K562 (cell line): ENCODE results near the gene CLEC4C. TPM values are rescaled to one million over a fixed set of nuclear protein-coding genes. Genes with fewer than 3 reads are reported as not detected.
A peak's percentile ranks its signal among the peaks of the same experiment; 100 is the strongest.
"Not testable (repeated sequence)": the region's sequence is repeated elsewhere in the genome, so short reads cannot be mapped to it uniquely, and the experiment has no call there.

ENCODE experiments used
- ATAC-seq: fragments of 200-7000 bp; cut with Tn5 transposase; 3 replicates; pipeline ENCODE4 v1.9.1; 2020; ENCODE audit warnings: moderate library complexity
- BruUV-seq: library from RNA; stranded (reverse); fragments of 400-500 nt; replicated peaks from 2 replicates; lab custom pipeline; 2021; lab: Mats Ljungman, UMichigan
- CTCF ChIA-PET: fragments of 300-600 bp; formaldehyde crosslinking; extraction: SDS; loops from one replicate; lab custom pipeline; 2021; ENCODE audit warnings: low intra/inter-chr PET ratio; lab: Yijun Ruan, JAX
- POLR2A ChIA-PET: fragments of 300-600, 350-650 bp; sonication (Branson Sonifier 250); formaldehyde crosslinking; extraction: SDS; loops from one replicate; lab custom pipeline; 2021; ENCODE audit warnings: antibody characterized with exemption, inconsistent platforms; lab: Yijun Ruan, JAX
- DNase-seq, 4 experiments: peaks; one replicate each; pipeline versions ENCODE4 v3.0.0 to v3.0.0-alpha.2; 2011 to 2018; ENCODE audit warnings: low spot score in 3 of 4, mixed read lengths in 3 of 4; ENCODE audit errors: extremely low read depth in 1 of 4
- FAIRE-seq: peaks from 2 replicates; lab custom pipeline; 2011; peaks lifted over from hg19 to GRCh38; lab: Jason Lieb, UNC
- H2AFZ ChIP-seq: 2 replicates; pipeline ENCODE4 v1.6.0; 2011; ENCODE audit warnings: low read depth, low read length, control low read depth, inconsistent platforms
- H3K27ac ChIP-seq: fragments of 200-600 bp; 3 replicates; pipeline ENCODE4 v1.8.0; 2011; ENCODE audit warnings: low read depth, mild to moderate bottlenecking, control low read depth, inconsistent platforms, low read length, moderate library complexity, mixed read lengths; ENCODE audit errors: extremely low read depth
- H3K27me3 ChIP-seq, 2 experiments: fragments of 300-600 bp in 1 of 2; 2 replicates in 1 of 2; 3 replicates in 1 of 2; pipeline versions ENCODE4 v1.6.0 to v1.8.0; 2011; ENCODE audit warnings: inconsistent platforms in 2 of 2, low read length in 2 of 2, mild to moderate bottlenecking in 1 of 2, mixed read lengths in 1 of 2, moderate library complexity in 1 of 2; ENCODE audit not compliant: control insufficient read depth in 2 of 2, insufficient read depth in 2 of 2
- H3K36me3 ChIP-seq: fragments of 300-600 bp; 3 replicates; pipeline ENCODE4 v1.8.0; 2011; ENCODE audit warnings: mild to moderate bottlenecking, low read length, inconsistent platforms; ENCODE audit not compliant: control insufficient read depth, insufficient read depth
- H3K4me1 ChIP-seq, 2 experiments: fragments of 200-600 bp in 1 of 2; replicated peaks in 1 of 2; 2 replicates in 1 of 2; 3 replicates in 1 of 2; pipeline versions ENCODE4 v1.5.1 to v1.8.0; 2011; ENCODE audit warnings: inconsistent platforms in 2 of 2, low read length in 2 of 2, mild to moderate bottlenecking in 1 of 2, mixed read lengths in 1 of 2, moderate library complexity in 1 of 2; ENCODE audit not compliant: control insufficient read depth in 2 of 2, insufficient read depth in 2 of 2
- H3K4me2 ChIP-seq: 2 replicates; pipeline ENCODE4 v1.6.1; 2011; ENCODE audit warnings: low read length, control low read depth, inconsistent platforms, mixed read lengths; ENCODE audit not compliant: insufficient read depth
- H3K4me3 ChIP-seq: fragments of 200-600 bp; sonication (generic), shearing (Covaris generic); 2 replicates; pipeline ENCODE4 v1.5.1; 2016; ENCODE audit warnings: control low read depth, inconsistent platforms
- H3K79me2 ChIP-seq: fragments of 200-600 bp; 3 replicates; pipeline ENCODE4 v1.8.0; 2011; ENCODE audit warnings: low read length, inconsistent platforms; ENCODE audit not compliant: control insufficient read depth, insufficient read depth
- H3K9ac ChIP-seq, 2 experiments: 2 replicates each; pipeline versions ENCODE4 v1.6.0 to v1.6.1; 2011; ENCODE audit warnings: low read depth in 2 of 2, low read length in 2 of 2, control low read depth in 1 of 2, inconsistent platforms in 1 of 2, mild to moderate bottlenecking in 1 of 2, mixed read lengths in 1 of 2; ENCODE audit not compliant: insufficient read depth in 1 of 2
- H3K9me1 ChIP-seq: one replicate; pipeline ENCODE4 v1.6.0; 2011; ENCODE audit warnings: inconsistent platforms, mild to moderate bottlenecking, low read length, moderate library complexity; ENCODE audit not compliant: control insufficient read depth, insufficient read depth
- H3K9me3 ChIP-seq: replicated peaks from 2 replicates; pipeline ENCODE4 v1.5.1; 2011; ENCODE audit warnings: low read depth, low read length, inconsistent platforms; ENCODE audit not compliant: control insufficient read depth, insufficient read depth
- H4K20me1 ChIP-seq: replicated peaks from 2 replicates; pipeline ENCODE4 v1.6.1; 2011; ENCODE audit warnings: low read length, inconsistent platforms, mixed read lengths; ENCODE audit not compliant: control insufficient read depth, insufficient read depth
- CBFA2T2 ChIP-seq: fragments of 450-650 bp; conservative IDR thresholded peaks from 2 replicates; pipeline ENCODE4 v1.6.1; 2017; ENCODE audit warnings: mild to moderate bottlenecking
- CBFA2T3 ChIP-seq: fragments of 450-650 bp; IDR thresholded peaks from 2 replicates; pipeline ENCODE4 v1.6.1; 2017
- MTA2 ChIP-seq: fragments of 450-650 bp; IDR thresholded peaks from 2 replicates; pipeline ENCODE4 v1.6.1; 2016; ENCODE audit warnings: low read depth
- NCOR1 ChIP-seq: fragments of 450-650 bp; IDR thresholded peaks from 2 replicates; pipeline ENCODE4 v1.6.1; 2016; ENCODE audit warnings: mild to moderate bottlenecking, moderate library complexity
- NFIC ChIP-seq: fragments of 450-650 bp; IDR thresholded peaks from 2 replicates; pipeline ENCODE4 v1.6.1; 2017; ENCODE audit warnings: mild to moderate bottlenecking, inconsistent platforms
- SOX6 ChIP-seq: fragments of 450-650 bp; IDR thresholded peaks from 2 replicates; pipeline ENCODE4 v1.6.1; 2014; ENCODE audit warnings: mild to moderate bottlenecking
- TAL1 ChIP-seq: fragments of 450-650 bp; IDR thresholded peaks from 2 replicates; pipeline ENCODE4 v1.6.1; 2016; ENCODE audit warnings: mild to moderate bottlenecking
- TCF3 ChIP-seq: sonication (generic); formaldehyde crosslinking; IDR thresholded peaks from 2 replicates; pipeline ENCODE4 v1.4.0; 2020; ENCODE audit warnings: mild to moderate bottlenecking, missing genetic modification reagents
- WGBS: fragments of 100-300 bp; shearing (Covaris generic); methylation state at CpG from one replicate; pipeline ENCODE4 v1.1.6; 2016; ENCODE audit warnings: low coverage, mixed read lengths; ENCODE audit not compliant: insufficient coverage; ENCODE audit errors: missing lambda C conversion rate; 5-methylcytosine and 5-hydroxymethylcytosine counted together
- in situ Hi-C: fragments of 300-500 bp; cut with MboI; formaldehyde crosslinking; loops from 4 replicates; pipeline ENCODE4 v1.15.0; 2018; ENCODE audit warnings: inconsistent platforms, mixed read lengths
- intact Hi-C: fragments of 100-400 bp; cut with micrococcal nuclease; formaldehyde crosslinking; loops from 2 replicates; pipeline ENCODE4 v1.14.2; 2022
- polyA plus RNA-seq, 8 experiments: library from polyadenylated mRNA; depleted of rRNA in 4 of 8; stranded (reverse) in 5 of 8; unstranded in 3 of 8; fragments of >200 nt; fragmentation: Nextera tagmentation in 2 of 8; fragmentation: Illumina TruSeq in 1 of 8; extraction: Ambion mirVana in 2 of 8; extraction: Trizol in 1 of 8; gene quantifications; 2 replicates each; pipeline versions ENCODE4 v1.2.1 to v1.2.3, GENCODE V29; 2011 to 2014; ENCODE audit warnings: inconsistent platforms in 1 of 8, missing spikeins in 1 of 8
- total RNA-seq, 7 experiments: library from RNA; depleted of rRNA in 6 of 7; stranded (reverse); fragments of >200 nt in 6 of 7; fragmentation: Illumina TruSeq in 2 of 7; extraction: Trizol in 2 of 7; gene quantifications; 2 replicates each; pipeline versions ENCODE4 v1.2.1 to v1.2.3, GENCODE V29; 2011 to 2021; ENCODE audit warnings: low replicate concordance in 1 of 7

The CLEC4C gene
- total and polyA plus RNA-seq, 9 of the 15 experiments (the other 6 are each of a cell fraction or from before 2014, with no cell fraction given) = not detected

- H3K27ac ChIP-seq, H4K20me1 ChIP-seq, H3K9me3 ChIP-seq, H3K9ac ChIP-seq, H3K36me3 ChIP-seq, H3K4me2 ChIP-seq, CTCF ChIA-PET, in situ Hi-C loops, H3K9me1 ChIP-seq, H2AFZ ChIP-seq, ATAC-seq, H3K27me3 ChIP-seq, BruUV-seq, H3K79me2 ChIP-seq, H3K4me3 ChIP-seq, H3K4me1 ChIP-seq, intact Hi-C loops, FAIRE-seq: not testable (repeated sequence)
- POLR2A ChIA-PET = interaction anchor here (1.1 kb wide), 1 partner anchor 13 kb away, joined by 3 read pairs; no protein-coding TSS in a partner anchor
- TF ChIP-seq CBFA2T2 (peak; percentile 70), NFIC (peak; percentile 58), SOX6 (0 out of 2 replicates have a peak, but pooled peaks have one; percentile 11), TAL1 (peak; percentile 35; the same call in 1 of the 2 replicates), TCF3 (peak; percentile 58; the same call in 1 of the 2 replicates), NCOR1 (peak; percentile 44; the same call in 1 of the 2 replicates), CBFA2T3 (peak; percentile 69)
- DNase-seq = peak in 1 of 4 experiments; percentile 18
Observed at GRCh38 chr12:7730984-7731383, 16.2 kb downstream of the CLEC4C start.

GRCh38 chr12:7729746-7730145 lies 17.4 kb downstream of the CLEC4C start:
- Histone ChIP-seq H2AFZ (no peak overlapping the region), H3K9ac (no peak overlapping the region), H3K36me3 (no peaks in the 10 kb centered on the region), H3K4me1 (0 out of 5 replicates have a peak, but pooled peaks cover 0 to 3% of the 10 kb centered on the region in 2 experiments), H3K9me1 (no peaks in the 10 kb centered on the region), H3K4me3 (no peak overlapping the region), H3K79me2 (no peaks in the 10 kb centered on the region), H4K20me1 (no peaks in the 10 kb centered on the region), H3K27ac (no peak overlapping the region), H3K9me3 (no peaks in the 10 kb centered on the region), H3K27me3 (no peaks in the 10 kb centered on the region; a peak in 1 of 5 replicates), H3K4me2 (no peak overlapping the region)
- ChIA-PET POLR2A (no interaction called here), CTCF (no interaction called here)
- in situ Hi-C loops (loop anchor here (10.0 kb wide), 1 partner anchor 75 kb away; no protein-coding TSS in a partner anchor), intact Hi-C loops (no loop called here)
- WGBS = 0% methylated on average over 4 of the region's 4 CpGs
- peak; percentile 18; the same call in 1 of the 2 replicates for TF ChIP-seq NFIC
- no peak for TF ChIP-seq MTA2
- ATAC-seq (no peak), FAIRE-seq (no peak), DNase-seq (no peak)
- BruUV-seq = no TSS peak
